ENCODE measurements around the gene ZSWIM1. TPM values are rescaled to one million over a fixed set of nuclear protein-coding genes. Genes with fewer than 3 reads are reported as not detected.

Gene ZSWIM1
- total RNA-seq, 1 experiment from 2014 or later, result 17.4 TPM

DNA sequence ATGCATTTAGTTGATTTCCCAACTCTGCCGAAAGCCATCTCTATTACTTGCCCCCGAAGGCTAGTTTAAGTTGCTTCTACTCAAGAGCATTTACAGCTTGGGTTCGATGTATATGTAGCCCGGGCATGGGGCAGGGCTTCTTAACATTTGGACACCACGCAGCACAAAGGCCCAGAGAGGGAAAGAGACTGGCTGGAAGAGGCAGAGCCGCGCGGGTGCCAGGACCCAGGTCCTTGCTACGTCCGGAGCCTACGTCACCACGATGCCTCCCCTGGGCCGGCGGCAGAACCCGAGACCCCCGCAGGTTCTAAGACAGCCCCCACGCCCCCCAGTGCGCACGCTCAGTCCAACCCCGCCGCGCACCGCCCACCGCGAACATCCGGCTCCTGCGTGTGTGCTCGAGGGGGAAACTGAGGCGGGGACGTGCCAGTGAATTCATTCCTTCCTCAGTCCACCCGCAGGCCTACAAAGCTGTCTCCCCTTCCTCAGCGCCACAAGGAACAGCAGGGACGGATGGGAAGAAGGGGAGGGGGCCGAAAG is 53.1 kb downstream of the ZSWIM1 start (continued):
- TF ChIP-seq, protein P1, sequence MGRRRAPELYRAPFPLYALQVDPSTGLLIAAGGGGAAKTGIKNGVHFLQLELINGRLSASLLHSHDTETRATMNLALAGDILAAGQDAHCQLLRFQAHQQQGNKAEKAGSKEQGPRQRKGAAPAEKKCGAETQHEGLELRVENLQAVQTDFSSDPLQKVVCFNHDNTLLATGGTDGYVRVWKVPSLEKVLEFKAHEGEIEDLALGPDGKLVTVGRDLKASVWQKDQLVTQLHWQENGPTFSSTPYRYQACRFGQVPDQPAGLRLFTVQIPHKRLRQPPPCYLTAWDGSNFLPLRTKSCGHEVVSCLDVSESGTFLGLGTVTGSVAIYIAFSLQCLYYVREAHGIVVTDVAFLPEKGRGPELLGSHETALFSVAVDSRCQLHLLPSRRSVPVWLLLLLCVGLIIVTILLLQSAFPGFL (CRISPR knock-in tag; IDR thresholded peaks at IDR 0.05; ENCODE audit: borderline replicate concordance), result no peak; the same call in 1 of the 2 replicates
- TF ChIP-seq GABPB1 (CRISPR knock-in tag; IDR thresholded peaks at IDR 0.05), result no peak
- no peak; the same call in 1 of the 2 replicates for TF ChIP-seq TP53 (CRISPR knock-in tag; IDR thresholded peaks at IDR 0.05)
- TF ChIP-seq, protein P2, sequence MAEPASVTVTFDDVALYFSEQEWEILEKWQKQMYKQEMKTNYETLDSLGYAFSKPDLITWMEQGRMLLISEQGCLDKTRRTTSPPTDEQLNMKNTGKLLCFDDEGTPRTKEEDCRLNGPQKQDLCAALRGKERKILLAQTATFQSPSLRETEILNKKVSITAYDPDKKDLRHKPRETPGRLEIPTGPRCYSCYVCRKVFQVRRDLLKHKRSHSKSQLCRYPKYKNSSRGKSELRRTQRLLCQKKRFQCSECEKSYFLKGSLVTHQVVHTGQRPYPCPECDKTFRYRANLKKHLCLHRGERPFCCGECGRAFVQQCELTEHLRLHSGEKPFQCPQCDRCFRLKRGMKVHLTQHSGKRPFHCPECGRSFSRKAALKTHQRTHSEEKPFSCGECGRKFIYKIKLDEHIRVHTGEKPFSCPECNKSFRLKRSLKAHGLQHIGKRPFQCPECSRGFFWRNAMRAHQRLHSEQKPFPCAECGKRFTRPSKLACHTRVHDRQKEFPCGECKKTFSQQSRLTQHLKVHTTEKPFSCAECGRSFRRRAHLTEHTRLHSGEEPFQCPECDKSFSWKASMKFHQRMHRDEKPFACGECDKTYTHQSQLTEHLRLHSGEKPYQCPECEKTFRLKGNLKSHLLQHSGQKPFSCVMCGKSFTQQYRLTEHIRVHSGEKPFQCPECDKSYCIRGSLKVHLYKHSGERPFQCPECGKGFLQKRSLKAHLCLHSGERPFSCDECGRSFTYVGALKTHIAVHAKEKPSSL (CRISPR knock-in tag; conservative IDR thresholded peaks at IDR 0.05), result no peak
- TF ChIP-seq, protein P3, sequence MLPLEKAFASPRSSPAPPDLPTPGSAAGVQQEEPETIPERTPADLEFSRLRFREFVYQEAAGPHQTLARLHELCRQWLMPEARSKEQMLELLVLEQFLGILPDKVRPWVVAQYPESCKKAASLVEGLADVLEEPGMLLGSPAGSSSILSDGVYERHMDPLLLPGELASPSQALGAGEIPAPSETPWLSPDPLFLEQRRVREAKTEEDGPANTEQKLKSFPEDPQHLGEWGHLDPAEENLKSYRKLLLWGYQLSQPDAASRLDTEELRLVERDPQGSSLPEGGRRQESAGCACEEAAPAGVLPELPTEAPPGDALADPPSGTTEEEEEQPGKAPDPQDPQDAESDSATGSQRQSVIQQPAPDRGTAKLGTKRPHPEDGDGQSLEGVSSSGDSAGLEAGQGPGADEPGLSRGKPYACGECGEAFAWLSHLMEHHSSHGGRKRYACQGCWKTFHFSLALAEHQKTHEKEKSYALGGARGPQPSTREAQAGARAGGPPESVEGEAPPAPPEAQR (CRISPR knock-in tag; IDR thresholded peaks at IDR 0.05), result no peak
- TF ChIP-seq, protein P4, sequence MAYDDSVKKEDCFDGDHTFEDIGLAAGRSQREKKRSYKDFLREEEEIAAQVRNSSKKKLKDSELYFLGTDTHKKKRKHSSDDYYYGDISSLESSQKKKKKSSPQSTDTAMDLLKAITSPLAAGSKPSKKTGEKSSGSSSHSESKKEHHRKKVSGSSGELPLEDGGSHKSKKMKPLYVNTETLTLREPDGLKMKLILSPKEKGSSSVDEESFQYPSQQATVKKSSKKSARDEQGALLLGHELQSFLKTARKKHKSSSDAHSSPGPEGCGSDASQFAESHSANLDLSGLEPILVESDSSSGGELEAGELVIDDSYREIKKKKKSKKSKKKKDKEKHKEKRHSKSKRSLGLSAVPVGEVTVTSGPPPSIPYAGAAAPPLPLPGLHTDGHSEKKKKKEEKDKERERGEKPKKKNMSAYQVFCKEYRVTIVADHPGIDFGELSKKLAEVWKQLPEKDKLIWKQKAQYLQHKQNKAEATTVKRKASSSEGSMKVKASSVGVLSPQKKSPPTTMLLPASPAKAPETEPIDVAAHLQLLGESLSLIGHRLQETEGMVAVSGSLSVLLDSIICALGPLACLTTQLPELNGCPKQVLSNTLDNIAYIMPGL (CRISPR knock-in tag; IDR thresholded peaks at IDR 0.05), result no peak; the same call in 1 of the 2 replicates
- TF ChIP-seq, protein P5, sequence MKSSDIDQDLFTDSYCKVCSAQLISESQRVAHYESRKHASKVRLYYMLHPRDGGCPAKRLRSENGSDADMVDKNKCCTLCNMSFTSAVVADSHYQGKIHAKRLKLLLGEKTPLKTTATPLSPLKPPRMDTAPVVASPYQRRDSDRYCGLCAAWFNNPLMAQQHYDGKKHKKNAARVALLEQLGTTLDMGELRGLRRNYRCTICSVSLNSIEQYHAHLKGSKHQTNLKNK (CRISPR knock-in tag; IDR thresholded peaks at IDR 0.05), result no peak
- TF ChIP-seq PRRX2 (CRISPR knock-in tag; IDR thresholded peaks at IDR 0.05), result no peak
- TF ChIP-seq GRHL2 (CRISPR knock-in tag; IDR thresholded peaks at IDR 0.05; ENCODE audit: insufficient replicate concordance, severe bottlenecking), result no peak
- TF ChIP-seq, protein P6, sequence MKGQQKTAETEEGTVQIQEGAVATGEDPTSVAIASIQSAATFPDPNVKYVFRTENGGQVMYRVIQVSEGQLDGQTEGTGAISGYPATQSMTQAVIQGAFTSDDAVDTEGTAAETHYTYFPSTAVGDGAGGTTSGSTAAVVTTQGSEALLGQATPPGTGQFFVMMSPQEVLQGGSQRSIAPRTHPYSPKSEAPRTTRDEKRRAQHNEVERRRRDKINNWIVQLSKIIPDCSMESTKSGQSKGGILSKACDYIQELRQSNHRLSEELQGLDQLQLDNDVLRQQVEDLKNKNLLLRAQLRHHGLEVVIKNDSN (CRISPR knock-in tag; IDR thresholded peaks at IDR 0.05), result no peak
- 0 out of 2 replicates have a peak, but pooled peaks have one; percentile 13 for TF ChIP-seq NFYB (CRISPR knock-in tag; conservative IDR thresholded peaks at IDR 0.05; ENCODE audit: low read depth)
- no peak for TF ChIP-seq GTF2I (CRISPR knock-in tag; conservative IDR thresholded peaks at IDR 0.05)
- TF ChIP-seq, protein P7, sequence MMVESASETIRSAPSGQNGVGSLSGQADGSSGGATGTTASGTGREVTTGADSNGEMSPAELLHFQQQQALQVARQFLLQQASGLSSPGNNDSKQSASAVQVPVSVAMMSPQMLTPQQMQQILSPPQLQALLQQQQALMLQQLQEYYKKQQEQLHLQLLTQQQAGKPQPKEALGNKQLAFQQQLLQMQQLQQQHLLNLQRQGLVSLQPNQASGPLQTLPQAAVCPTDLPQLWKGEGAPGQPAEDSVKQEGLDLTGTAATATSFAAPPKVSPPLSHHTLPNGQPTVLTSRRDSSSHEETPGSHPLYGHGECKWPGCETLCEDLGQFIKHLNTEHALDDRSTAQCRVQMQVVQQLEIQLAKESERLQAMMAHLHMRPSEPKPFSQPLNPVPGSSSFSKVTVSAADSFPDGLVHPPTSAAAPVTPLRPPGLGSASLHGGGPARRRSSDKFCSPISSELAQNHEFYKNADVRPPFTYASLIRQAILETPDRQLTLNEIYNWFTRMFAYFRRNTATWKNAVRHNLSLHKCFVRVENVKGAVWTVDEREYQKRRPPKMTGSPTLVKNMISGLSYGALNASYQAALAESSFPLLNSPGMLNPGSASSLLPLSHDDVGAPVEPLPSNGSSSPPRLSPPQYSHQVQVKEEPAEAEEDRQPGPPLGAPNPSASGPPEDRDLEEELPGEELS (CRISPR knock-in tag; IDR thresholded peaks at IDR 0.05), result no peak
- no peak for TF ChIP-seq ZNF416 (CRISPR knock-in tag; IDR thresholded peaks at IDR 0.05)
- TF ChIP-seq ZNF396 (CRISPR knock-in tag; IDR thresholded peaks at IDR 0.05; ENCODE audit: borderline replicate concordance), result no peak
- TF ChIP-seq, protein P8, sequence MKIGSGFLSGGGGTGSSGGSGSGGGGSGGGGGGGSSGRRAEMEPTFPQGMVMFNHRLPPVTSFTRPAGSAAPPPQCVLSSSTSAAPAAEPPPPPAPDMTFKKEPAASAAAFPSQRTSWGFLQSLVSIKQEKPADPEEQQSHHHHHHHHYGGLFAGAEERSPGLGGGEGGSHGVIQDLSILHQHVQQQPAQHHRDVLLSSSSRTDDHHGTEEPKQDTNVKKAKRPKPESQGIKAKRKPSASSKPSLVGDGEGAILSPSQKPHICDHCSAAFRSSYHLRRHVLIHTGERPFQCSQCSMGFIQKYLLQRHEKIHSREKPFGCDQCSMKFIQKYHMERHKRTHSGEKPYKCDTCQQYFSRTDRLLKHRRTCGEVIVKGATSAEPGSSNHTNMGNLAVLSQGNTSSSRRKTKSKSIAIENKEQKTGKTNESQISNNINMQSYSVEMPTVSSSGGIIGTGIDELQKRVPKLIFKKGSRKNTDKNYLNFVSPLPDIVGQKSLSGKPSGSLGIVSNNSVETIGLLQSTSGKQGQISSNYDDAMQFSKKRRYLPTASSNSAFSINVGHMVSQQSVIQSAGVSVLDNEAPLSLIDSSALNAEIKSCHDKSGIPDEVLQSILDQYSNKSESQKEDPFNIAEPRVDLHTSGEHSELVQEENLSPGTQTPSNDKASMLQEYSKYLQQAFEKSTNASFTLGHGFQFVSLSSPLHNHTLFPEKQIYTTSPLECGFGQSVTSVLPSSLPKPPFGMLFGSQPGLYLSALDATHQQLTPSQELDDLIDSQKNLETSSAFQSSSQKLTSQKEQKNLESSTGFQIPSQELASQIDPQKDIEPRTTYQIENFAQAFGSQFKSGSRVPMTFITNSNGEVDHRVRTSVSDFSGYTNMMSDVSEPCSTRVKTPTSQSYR (CRISPR knock-in tag; IDR thresholded peaks at IDR 0.05), result no peak
- TF ChIP-seq, protein P9, sequence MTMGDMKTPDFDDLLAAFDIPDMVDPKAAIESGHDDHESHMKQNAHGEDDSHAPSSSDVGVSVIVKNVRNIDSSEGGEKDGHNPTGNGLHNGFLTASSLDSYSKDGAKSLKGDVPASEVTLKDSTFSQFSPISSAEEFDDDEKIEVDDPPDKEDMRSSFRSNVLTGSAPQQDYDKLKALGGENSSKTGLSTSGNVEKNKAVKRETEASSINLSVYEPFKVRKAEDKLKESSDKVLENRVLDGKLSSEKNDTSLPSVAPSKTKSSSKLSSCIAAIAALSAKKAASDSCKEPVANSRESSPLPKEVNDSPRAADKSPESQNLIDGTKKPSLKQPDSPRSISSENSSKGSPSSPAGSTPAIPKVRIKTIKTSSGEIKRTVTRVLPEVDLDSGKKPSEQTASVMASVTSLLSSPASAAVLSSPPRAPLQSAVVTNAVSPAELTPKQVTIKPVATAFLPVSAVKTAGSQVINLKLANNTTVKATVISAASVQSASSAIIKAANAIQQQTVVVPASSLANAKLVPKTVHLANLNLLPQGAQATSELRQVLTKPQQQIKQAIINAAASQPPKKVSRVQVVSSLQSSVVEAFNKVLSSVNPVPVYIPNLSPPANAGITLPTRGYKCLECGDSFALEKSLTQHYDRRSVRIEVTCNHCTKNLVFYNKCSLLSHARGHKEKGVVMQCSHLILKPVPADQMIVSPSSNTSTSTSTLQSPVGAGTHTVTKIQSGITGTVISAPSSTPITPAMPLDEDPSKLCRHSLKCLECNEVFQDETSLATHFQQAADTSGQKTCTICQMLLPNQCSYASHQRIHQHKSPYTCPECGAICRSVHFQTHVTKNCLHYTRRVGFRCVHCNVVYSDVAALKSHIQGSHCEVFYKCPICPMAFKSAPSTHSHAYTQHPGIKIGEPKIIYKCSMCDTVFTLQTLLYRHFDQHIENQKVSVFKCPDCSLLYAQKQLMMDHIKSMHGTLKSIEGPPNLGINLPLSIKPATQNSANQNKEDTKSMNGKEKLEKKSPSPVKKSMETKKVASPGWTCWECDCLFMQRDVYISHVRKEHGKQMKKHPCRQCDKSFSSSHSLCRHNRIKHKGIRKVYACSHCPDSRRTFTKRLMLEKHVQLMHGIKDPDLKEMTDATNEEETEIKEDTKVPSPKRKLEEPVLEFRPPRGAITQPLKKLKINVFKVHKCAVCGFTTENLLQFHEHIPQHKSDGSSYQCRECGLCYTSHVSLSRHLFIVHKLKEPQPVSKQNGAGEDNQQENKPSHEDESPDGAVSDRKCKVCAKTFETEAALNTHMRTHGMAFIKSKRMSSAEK (CRISPR knock-in tag; IDR thresholded peaks at IDR 0.05; ENCODE audit: borderline replicate concordance), result no peak
- no peak for TF ChIP-seq MXD4 (CRISPR knock-in tag; IDR thresholded peaks at IDR 0.05; ENCODE audit: borderline replicate concordance)
- TF ChIP-seq NR2C2 (CRISPR knock-in tag; IDR thresholded peaks at IDR 0.05), result no peak

Measured in WTC11 (cell line).